Epithelial cell of esophagus (primary cell): ENCODE results near the gene RIGI.

ENCODE experiments used
- DNase-seq: peaks from one replicate; pipeline ENCODE4 v3.0.0; 2010; ENCODE audit warnings: low read depth
- H3K4me3 ChIP-seq: 2 replicates; pipeline ENCODE4 v1.5.1; 2011; ENCODE audit warnings: mild to moderate bottlenecking, low read length, control low read depth
- CTCF ChIP-seq: IDR thresholded peaks from 2 replicates; pipeline ENCODE4 v1.5.1; 2011; ENCODE audit warnings: low read depth, mild to moderate bottlenecking, low read length, control low read depth, inconsistent platforms; ENCODE audit not compliant: insufficient read depth; ENCODE audit errors: missing control alignments

RIGI gene

GRCh38 chr9:32508728-32509127 is 17.3 kb downstream of the RIGI start:
- TF ChIP-seq CTCF: no peak
- H3K4me3 ChIP-seq: no peak overlapping the region
- DNase-seq: no peak

- no peak for DNase-seq
- no peak overlapping the region for H3K4me3 ChIP-seq
Measured at GRCh38 chr9:32503008-32503407, 23.0 kb downstream of the RIGI start.

GRCh38 chr9:32502464-32502863 is 23.5 kb downstream of the RIGI start:
- H3K4me3 ChIP-seq: no peak overlapping the region
- peak; percentile 86 for DNase-seq
- TF ChIP-seq CTCF: no peak

More at GRCh38 chr9:32503008-32503407, 23.0 kb downstream of the RIGI start:
- no peak for TF ChIP-seq CTCF

DNA sequence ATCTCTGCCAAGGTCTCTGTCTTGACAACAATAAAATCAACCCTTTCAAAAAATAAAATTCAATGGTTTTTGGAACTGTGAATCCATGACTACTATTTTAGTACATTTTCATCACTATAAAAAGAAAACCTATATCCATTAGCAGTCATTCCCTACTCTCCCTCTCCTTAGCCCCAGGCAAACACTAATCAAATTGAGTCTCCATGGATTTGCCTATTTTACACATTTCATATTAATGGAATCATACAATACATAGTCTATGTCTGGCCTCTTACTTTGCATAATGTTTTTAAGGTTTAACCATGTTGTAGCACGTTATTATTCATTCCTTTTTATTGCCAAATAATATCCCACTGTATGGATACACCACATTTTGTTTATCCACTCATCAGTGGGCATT is 24.1 kb downstream of the RIGI start:
- no peak for TF ChIP-seq CTCF
- H3K4me3 ChIP-seq: no peak overlapping the region
- DNase-seq: no peak

DNA sequence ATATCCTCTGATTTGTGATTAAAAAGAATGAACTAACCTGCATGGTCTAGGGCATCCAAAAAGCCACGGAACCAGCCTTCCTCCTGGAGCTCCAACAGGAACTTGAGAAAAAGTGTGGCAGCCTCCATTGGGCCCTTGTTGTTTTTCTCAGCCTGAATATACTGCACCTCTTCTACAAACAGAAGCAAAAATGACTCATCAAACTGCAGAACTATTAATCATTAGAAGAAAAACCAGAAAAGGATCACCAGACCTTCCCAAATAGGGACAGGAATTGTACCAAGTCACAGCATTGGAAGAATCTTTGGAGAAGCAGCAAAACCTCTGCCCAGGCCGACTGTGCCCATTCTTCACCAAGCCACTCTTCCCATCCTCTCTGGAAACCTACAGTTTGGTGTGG is 25.2 kb downstream of the RIGI start:
- no peak overlapping the region for H3K4me3 ChIP-seq

GRCh38 chr9:32497921-32498320 is 28.1 kb downstream of the RIGI start:
- no peak for DNase-seq
- TF ChIP-seq CTCF: no peak
- no peak overlapping the region for H3K4me3 ChIP-seq

More for the DNA sequence above, 25.2 kb downstream of the RIGI start:
- no peak for TF ChIP-seq CTCF
- peak; percentile 77 for DNase-seq

DNA sequence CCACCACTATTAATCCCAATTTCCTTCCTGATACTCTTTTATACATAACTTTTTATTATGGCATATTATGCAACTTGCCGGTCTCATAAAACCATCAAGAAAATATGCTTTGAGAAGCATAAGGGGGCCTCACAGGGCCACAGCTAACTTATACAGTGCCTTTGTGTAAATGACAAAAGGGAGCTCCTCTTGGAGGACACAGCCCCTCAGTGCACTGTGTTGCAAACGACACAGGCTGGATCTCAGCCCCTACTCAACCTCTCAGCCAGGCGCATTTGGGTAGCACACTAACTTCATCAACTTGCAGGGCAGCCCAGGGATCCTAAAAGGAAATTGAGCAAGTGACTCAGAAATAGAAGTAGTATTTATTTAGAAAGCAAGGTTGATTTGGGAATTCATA is 35.4 kb downstream of the RIGI start:
- H3K4me3 ChIP-seq: no peak overlapping the region
- no peak for DNase-seq
- TF ChIP-seq CTCF: no peak
